Activated CD4-positive, CD25-positive, alpha-beta regulatory T cell treated with anti-CD3 and anti-CD28 coated beads, Interleukin-2, amount 50 U/mL, for 24 hours (primary cell): ENCODE results near the gene LRRC61.
"Not testable (repeated sequence)": the region's sequence is repeated elsewhere in the genome, so short reads cannot be mapped to it uniquely, and the experiment has no call there.

Source experiments
- ATAC-seq, 2 donors: fragments of 150-1000 bp; cut with Tn5 transposase; one replicate each; pipeline ENCODE4 v1.10.0; 2021; ENCODE audit warnings: mild to moderate bottlenecking in 1 of 2, moderate library complexity in 1 of 2

LRRC61 gene

DNA sequence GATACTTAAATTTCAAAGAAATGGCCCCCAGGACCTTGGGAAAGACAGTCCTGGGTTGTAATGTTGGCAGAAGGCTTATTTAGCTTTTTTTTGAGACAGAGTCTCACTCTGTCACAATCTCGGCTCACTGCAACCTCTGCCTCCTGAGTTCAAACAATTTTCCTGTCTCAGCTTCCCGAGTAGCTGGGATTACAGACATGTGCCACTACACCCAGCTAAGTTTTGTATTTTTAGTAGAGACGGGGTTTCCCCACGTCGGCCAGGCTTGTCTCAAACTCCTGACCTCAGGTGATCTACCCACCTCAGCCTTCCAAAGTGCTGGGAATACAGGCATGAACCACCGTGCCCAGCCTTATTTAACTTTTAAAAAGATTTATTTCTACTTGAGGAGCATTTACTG, 62.7 kb downstream of the LRRC61 start:
- not testable (repeated sequence) for ATAC-seq
